GM12891 (cell line): ENCODE measurements around the gene ZNF460.

Experiments
- POLR2A ChIP-seq: IDR thresholded peaks from 2 replicates; pipeline ENCODE4 v1.6.1; 2011; ENCODE audit warnings: low read depth, low read length, control low read depth
- POLR2AphosphoS5 ChIP-seq: IDR thresholded peaks from 2 replicates; pipeline ENCODE4 v1.6.1; 2011; ENCODE audit warnings: low read depth, low read length, control low read depth
- SPI1 ChIP-seq: IDR thresholded peaks from 2 replicates; pipeline ENCODE4 v1.6.1; 2011; ENCODE audit warnings: low read depth, low read length, control low read depth
- TAF1 ChIP-seq: IDR thresholded peaks from 2 replicates; pipeline ENCODE4 v1.6.1; 2011; ENCODE audit warnings: low read depth, low read length, control low read depth

DNA sequence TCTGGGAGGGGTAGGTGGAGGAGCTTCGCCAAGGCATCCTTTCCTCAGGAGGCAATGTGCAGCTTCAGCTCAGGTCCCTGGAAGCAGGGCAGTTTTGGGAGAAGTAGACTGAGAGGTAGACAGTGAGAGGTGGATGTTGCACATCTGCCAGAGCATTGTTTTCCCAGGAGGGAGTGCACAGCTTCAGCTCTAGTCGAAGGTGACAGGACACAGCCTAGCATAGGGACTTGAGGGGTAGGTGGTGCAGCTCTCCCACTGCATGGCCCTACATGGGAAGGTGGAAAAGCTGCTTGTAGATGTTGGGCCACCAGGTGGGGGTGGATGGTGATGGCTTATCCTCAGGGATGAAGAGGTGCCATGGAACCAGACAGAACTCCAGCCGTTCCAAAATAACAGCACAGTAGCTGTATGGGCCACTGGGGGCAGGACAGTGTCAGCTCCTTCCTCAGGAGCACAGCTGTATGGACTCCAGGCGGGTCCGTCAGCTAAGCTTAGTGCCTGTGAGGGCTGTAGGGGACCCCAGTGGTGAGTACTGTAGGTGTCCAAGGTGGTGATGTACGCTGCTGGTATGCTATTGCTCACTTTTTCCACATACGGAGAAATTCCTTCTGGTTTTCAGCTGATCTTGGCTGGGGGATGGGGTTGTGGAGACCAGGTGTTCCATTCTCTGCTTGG is 22.6 kb downstream of the ZNF460 start:
- TF ChIP-seq POLR2A: peak; percentile 35; the same call in 1 of the 2 replicates
- TF ChIP-seq POLR2AphosphoS5: peak; percentile 62
- TF ChIP-seq SPI1: no peak
- no peak for TF ChIP-seq TAF1
